Liver (tissue), 9 donors: Measurements from ENCODE around the gene SIX4. TPM values are rescaled to one million over a fixed set of nuclear protein-coding genes. Genes with fewer than 3 reads are reported as not detected.

ENCODE experiments used
- DNase-seq: peaks from one replicate; pipeline ENCODE4 v3.0.0-alpha.2; 2017; ENCODE audit warnings: low spot score
- H3K27ac ChIP-seq, 2 donors: one replicate each; pipeline ENCODE4 v1.7.0; 2013; ENCODE audit warnings: inconsistent platforms in 2 of 2, low read length in 2 of 2, control low read depth in 1 of 2, low read depth in 1 of 2, mild to moderate bottlenecking in 1 of 2
- H3K27me3 ChIP-seq, 4 donors: one replicate each; pipeline versions ENCODE4 v1.6.1 to v1.7.0; 2013; ENCODE audit warnings: low read length in 3 of 4, inconsistent platforms in 1 of 4, mild to moderate bottlenecking in 1 of 4, moderate library complexity in 1 of 4; ENCODE audit not compliant: control insufficient read depth in 4 of 4, insufficient read depth in 4 of 4
- H3K36me3 ChIP-seq, 4 donors: one replicate each; pipeline versions ENCODE4 v1.6.1 to v1.7.0; 2013; ENCODE audit warnings: low read length in 3 of 4, mild to moderate bottlenecking in 3 of 4, low read depth in 1 of 4, moderate library complexity in 1 of 4; ENCODE audit not compliant: control insufficient read depth in 4 of 4, insufficient read depth in 3 of 4
- H3K4me1 ChIP-seq, 4 donors: one replicate each; pipeline versions ENCODE4 v1.6.1 to v1.7.0; 2013; ENCODE audit warnings: low read length in 3 of 4, mild to moderate bottlenecking in 3 of 4, moderate library complexity in 1 of 4; ENCODE audit not compliant: control insufficient read depth in 4 of 4, insufficient read depth in 4 of 4
- H3K4me3 ChIP-seq, 3 donors: one replicate each; pipeline versions ENCODE4 v1.6.1 to v1.7.0; 2013; ENCODE audit warnings: low read length in 3 of 3, control low read depth in 1 of 3, low read depth in 1 of 3, mild to moderate bottlenecking in 1 of 3
- H3K9ac ChIP-seq, 2 donors: one replicate each; pipeline ENCODE4 v1.7.0; 2013; ENCODE audit warnings: low read length in 2 of 2, mild to moderate bottlenecking in 2 of 2, moderate library complexity in 2 of 2, control low read depth in 1 of 2, low read depth in 1 of 2
- H3K9me3 ChIP-seq, 4 donors: one replicate each; pipeline versions ENCODE4 v1.6.1 to v1.7.0; 2013; ENCODE audit warnings: low read length in 3 of 4; ENCODE audit not compliant: control insufficient read depth in 4 of 4
- ATF3 ChIP-seq: IDR thresholded peaks from 2 replicates; pipeline ENCODE4 v1.6.1; 2016; ENCODE audit warnings: antibody characterized with exemption
- EGR1 ChIP-seq, 2 donors: IDR thresholded peaks; 2 replicates each; pipeline ENCODE4 v1.6.1; 2016 to 2018; ENCODE audit warnings: antibody characterized with exemption in 2 of 2, low read depth in 2 of 2
- FOXA1 ChIP-seq: IDR thresholded peaks from 2 replicates; pipeline ENCODE4 v1.6.1; 2016; ENCODE audit warnings: antibody characterized with exemption
- FOXA2 ChIP-seq: IDR thresholded peaks from 2 replicates; pipeline ENCODE4 v1.6.1; 2016; ENCODE audit warnings: antibody characterized with exemption
- HNF4A ChIP-seq, 2 donors: conservative IDR thresholded peaks; 2 replicates each; pipeline ENCODE4 v1.6.1; 2016; ENCODE audit warnings: antibody characterized with exemption in 2 of 2, mild to moderate bottlenecking in 2 of 2
- JUND ChIP-seq, 2 donors: IDR thresholded peaks; 2 replicates each; pipeline ENCODE4 v1.6.1; 2016; ENCODE audit warnings: antibody characterized with exemption in 2 of 2
- MAX ChIP-seq: IDR thresholded peaks from 2 replicates; pipeline ENCODE4 v1.6.1; 2016; ENCODE audit warnings: antibody characterized with exemption
- RAD21 ChIP-seq, 2 donors: IDR thresholded peaks; 2 replicates each; pipeline ENCODE4 v1.6.1; 2016; ENCODE audit warnings: antibody characterized with exemption in 2 of 2, mild to moderate bottlenecking in 2 of 2
- REST ChIP-seq: IDR thresholded peaks from 2 replicates; pipeline ENCODE4 v1.6.1; 2016; ENCODE audit warnings: antibody characterized with exemption, mild to moderate bottlenecking
- RXRA ChIP-seq, 2 donors: IDR thresholded peaks; 2 replicates each; pipeline ENCODE4 v1.6.1; 2017 to 2018; ENCODE audit warnings: antibody characterized with exemption in 2 of 2, mild to moderate bottlenecking in 1 of 2
- SP1 ChIP-seq: IDR thresholded peaks from 2 replicates; pipeline ENCODE4 v1.6.1; 2018; ENCODE audit warnings: antibody characterized with exemption, mild to moderate bottlenecking
- TAF1 ChIP-seq: conservative IDR thresholded peaks from 2 replicates; pipeline ENCODE4 v1.6.1; 2016; ENCODE audit warnings: antibody characterized with exemption, mild to moderate bottlenecking
- YY1 ChIP-seq: IDR thresholded peaks from 2 replicates; pipeline ENCODE4 v1.6.1; 2016; ENCODE audit warnings: antibody characterized with exemption, mild to moderate bottlenecking
- WGBS: extraction: QIAGEN DNeasy Blood & Tissue Kit; methylation state at CpG from one replicate; pipeline ENCODE4 v1.1.7; 2013; 5-methylcytosine and 5-hydroxymethylcytosine counted together
- polyA plus RNA-seq, 2 donors: library from polyadenylated mRNA; stranded (reverse) in 1 of 2; unstranded in 1 of 2; fragments of 200-250 nt in 1 of 2; fragments of >200 nt in 1 of 2; fragmentation: Nextera tagmentation in 1 of 2; extraction: Ambion mirVana in 1 of 2; gene quantifications; one replicate each; pipeline versions ENCODE4 v1.2.1 to v1.2.3, GENCODE V29; 2013 to 2015
- total RNA-seq, 2 donors: library from RNA; depleted of rRNA; stranded (reverse); fragments of >200 nt; gene quantifications; one replicate each; pipeline ENCODE4 v1.2.3, GENCODE V29; 2014
- TF ChIP-seq, protein P1 (sequence below): IDR thresholded peaks from 2 replicates; pipeline ENCODE4 v1.6.1; 2016; ENCODE audit warnings: antibody characterized with exemption
- TF ChIP-seq, protein P2 (sequence below): fragments of 150-350 bp; IDR thresholded peaks from 2 replicates; pipeline ENCODE4 v1.5.1; 2017; ENCODE audit warnings: improper control_type of control experiment, low read depth, low read length; ENCODE audit not compliant: missing input control
- donor health status: healthy.
- donor health status: healthy.
- donor health status: healthy.
- donor health status: healthy.
- donor health status: healthy.

SIX4 gene
- total RNA-seq: under 1 TPM; 0.17 to 0.93 TPM
- under 1 TPM; 0.08 TPM for polyA plus RNA-seq

DNA sequence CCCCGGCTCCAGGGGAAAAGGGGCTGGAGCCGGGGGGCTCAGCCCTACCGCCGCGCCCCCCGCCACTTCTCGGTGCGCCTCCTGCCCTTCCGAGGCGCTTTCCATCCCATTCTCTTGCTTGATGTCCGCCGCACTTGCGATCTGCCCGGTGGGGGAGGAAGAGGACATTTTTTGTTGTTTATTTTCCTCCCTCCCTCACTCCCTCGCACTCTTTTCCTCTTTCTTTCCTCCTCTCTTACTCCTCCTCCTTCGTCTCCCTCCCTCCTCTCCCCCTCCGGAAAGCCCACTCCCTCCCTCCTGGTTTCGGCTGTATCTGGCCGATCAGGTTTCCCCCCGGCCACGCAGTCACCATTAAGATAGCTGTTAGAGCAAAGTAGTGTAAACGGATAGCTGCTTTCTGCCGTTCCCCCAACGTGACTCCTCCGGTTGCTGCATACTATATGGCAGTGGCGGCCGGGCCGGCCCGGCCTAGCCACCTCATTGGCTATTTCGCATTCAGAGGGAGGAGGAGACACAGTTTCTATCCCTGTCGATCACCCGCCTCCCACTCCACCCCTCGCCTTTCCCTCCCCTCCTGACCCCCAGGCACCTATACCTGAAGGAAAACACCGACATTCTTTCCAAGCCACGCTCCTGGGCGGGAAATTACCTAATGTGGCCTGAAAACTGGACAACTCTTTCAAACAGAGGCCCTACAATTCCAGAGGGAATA, at the start of gene SIX4:
Gene SIX4, minus strand, starts transcription at position 445 of the 712 bp plus-strand sequence. Its CDS starts 277 bp downstream, at position 168.
- H3K4me1 ChIP-seq: peaks cover 12 to 28% (median 20%) of the 10 kb centered on the region in 4 donors
- 7% methylated on average over 36 of the region's 36 CpGs for WGBS
- peak within 1 kb of the TSS; percentile 76 to 85 (median 79) for H3K4me3 ChIP-seq
- no peaks in the 10 kb centered on the region for H3K36me3 ChIP-seq
- peak; percentile 57 for DNase-seq
- TF ChIP-seq HNF4A (conservative IDR thresholded peaks at IDR 0.05): no peak
- TF ChIP-seq MAX: no peak
- peak in 1 of 2 donors; percentile 16 for TF ChIP-seq RAD21 (IDR thresholded peaks at IDR 0.05)
- no peak within 1 kb of the TSS for H3K27ac ChIP-seq
- no peak within 1 kb of the TSS for H3K9ac ChIP-seq
- H3K27me3 ChIP-seq: peaks cover 0 to 2% (median 0%) of the 10 kb centered on the region in 4 donors
- no peaks in the 10 kb centered on the region for H3K9me3 ChIP-seq

- Histone ChIP-seq H3K4me1 (no peaks in the 10 kb centered on the region), H3K9me3 (no peaks in the 10 kb centered on the region), H3K27me3 (no peaks in the 10 kb centered on the region), H3K27ac (no peak overlapping the region), H3K9ac (no peak overlapping the region), H3K4me3 (no peak overlapping the region), H3K36me3 (no peaks in the 10 kb centered on the region)
- TF ChIP-seq HNF4A (conservative IDR thresholded peaks at IDR 0.05) (no peak), EGR1 (IDR thresholded peaks at IDR 0.05; ENCODE audit: low read depth in 2 of 2) (no peak), RAD21 (IDR thresholded peaks at IDR 0.05) (no peak), RXRA (IDR thresholded peaks at IDR 0.05) (no peak), MAX (no peak), REST (no peak), FOXA2 (no peak), TAF1 (no peak), YY1 (no peak), ATF3 (no peak), JUND (IDR thresholded peaks at IDR 0.05) (no peak), SP1 (no peak), FOXA1 (no peak)
- TF ChIP-seq, protein P1, sequence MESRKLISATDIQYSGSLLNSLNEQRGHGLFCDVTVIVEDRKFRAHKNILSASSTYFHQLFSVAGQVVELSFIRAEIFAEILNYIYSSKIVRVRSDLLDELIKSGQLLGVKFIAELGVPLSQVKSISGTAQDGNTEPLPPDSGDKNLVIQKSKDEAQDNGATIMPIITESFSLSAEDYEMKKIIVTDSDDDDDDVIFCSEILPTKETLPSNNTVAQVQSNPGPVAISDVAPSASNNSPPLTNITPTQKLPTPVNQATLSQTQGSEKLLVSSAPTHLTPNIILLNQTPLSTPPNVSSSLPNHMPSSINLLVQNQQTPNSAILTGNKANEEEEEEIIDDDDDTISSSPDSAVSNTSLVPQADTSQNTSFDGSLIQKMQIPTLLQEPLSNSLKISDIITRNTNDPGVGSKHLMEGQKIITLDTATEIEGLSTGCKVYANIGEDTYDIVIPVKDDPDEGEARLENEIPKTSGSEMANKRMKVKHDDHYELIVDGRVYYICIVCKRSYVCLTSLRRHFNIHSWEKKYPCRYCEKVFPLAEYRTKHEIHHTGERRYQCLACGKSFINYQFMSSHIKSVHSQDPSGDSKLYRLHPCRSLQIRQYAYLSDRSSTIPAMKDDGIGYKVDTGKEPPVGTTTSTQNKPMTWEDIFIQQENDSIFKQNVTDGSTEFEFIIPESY: no peak
- TF ChIP-seq, protein P2, sequence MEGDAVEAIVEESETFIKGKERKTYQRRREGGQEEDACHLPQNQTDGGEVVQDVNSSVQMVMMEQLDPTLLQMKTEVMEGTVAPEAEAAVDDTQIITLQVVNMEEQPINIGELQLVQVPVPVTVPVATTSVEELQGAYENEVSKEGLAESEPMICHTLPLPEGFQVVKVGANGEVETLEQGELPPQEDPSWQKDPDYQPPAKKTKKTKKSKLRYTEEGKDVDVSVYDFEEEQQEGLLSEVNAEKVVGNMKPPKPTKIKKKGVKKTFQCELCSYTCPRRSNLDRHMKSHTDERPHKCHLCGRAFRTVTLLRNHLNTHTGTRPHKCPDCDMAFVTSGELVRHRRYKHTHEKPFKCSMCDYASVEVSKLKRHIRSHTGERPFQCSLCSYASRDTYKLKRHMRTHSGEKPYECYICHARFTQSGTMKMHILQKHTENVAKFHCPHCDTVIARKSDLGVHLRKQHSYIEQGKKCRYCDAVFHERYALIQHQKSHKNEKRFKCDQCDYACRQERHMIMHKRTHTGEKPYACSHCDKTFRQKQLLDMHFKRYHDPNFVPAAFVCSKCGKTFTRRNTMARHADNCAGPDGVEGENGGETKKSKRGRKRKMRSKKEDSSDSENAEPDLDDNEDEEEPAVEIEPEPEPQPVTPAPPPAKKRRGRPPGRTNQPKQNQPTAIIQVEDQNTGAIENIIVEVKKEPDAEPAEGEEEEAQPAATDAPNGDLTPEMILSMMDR: no peak
- DNase-seq: no peak
Measured at GRCh38 chr14:60773558-60773957, 49.4 kb upstream of the SIX4 start.
